Heart right ventricle (tissue), 16 donors: ENCODE measurements around the gene EHMT1. TPM values are rescaled to one million over a fixed set of nuclear protein-coding genes. Genes with fewer than 3 reads are reported as not detected.
A peak's percentile ranks its signal among the peaks of the same experiment; 100 is the strongest.

Experiments used
- ATAC-seq, 8 donors: fragments of 200-7000 bp; cut with Tn5 transposase; one replicate each; pipeline ENCODE4 v1.9.1; 2020; ENCODE audit warnings: mild to moderate bottlenecking in 8 of 8, moderate library complexity in 8 of 8, moderate number of reproducible peaks in 1 of 8
- DNase-seq, 2 donors: peaks; one replicate each; pipeline ENCODE4 v3.0.0-alpha.2; 2020
- H3K27ac ChIP-seq, 10 donors: fragments of 200-600 bp; sonication (generic) in 2 of 10; one replicate each; pipeline versions ENCODE4 v1.5.0 to v1.8.0; 2020 to 2022; ENCODE audit warnings: mild to moderate bottlenecking in 3 of 10
- H3K27me3 ChIP-seq, 7 donors: fragments of 200-600 bp; one replicate each; pipeline ENCODE4 v1.8.0; 2021 to 2022; ENCODE audit warnings: mild to moderate bottlenecking in 2 of 7
- H3K36me3 ChIP-seq, 9 donors: fragments of 200-600 bp; sonication (generic) in 1 of 9; one replicate each; pipeline versions ENCODE4 v1.5.0 to v1.8.0; 2020 to 2022; ENCODE audit warnings: mild to moderate bottlenecking in 2 of 9
- H3K4me1 ChIP-seq, 9 donors: fragments of 200-600 bp; sonication (generic) in 1 of 9; one replicate each; pipeline versions ENCODE4 v1.5.0 to v1.8.0; 2020 to 2022; ENCODE audit warnings: mild to moderate bottlenecking in 4 of 9
- H3K4me3 ChIP-seq, 10 donors: fragments of 200-600 bp; sonication (generic) in 2 of 10; one replicate each; pipeline versions ENCODE4 v1.5.0 to v1.8.0; 2020 to 2022; ENCODE audit warnings: mild to moderate bottlenecking in 7 of 10, moderate library complexity in 2 of 10
- H3K9me3 ChIP-seq, 11 donors: fragments of 200-600 bp in 10 of 11; sonication (generic) in 2 of 11; one replicate each; pipeline versions ENCODE4 v1.5.0 to v1.8.0; 2013 to 2022; ENCODE audit warnings: mild to moderate bottlenecking in 2 of 11, control low read depth in 1 of 11, moderate library complexity in 1 of 11
- WGBS, 2 donors: extraction: QIAGEN DNeasy Blood & Tissue Kit; methylation state at CpG; one replicate each; pipeline ENCODE4 v1.1.7; 2013; ENCODE audit warnings: inconsistent platforms in 1 of 2; 5-methylcytosine and 5-hydroxymethylcytosine counted together
- intact Hi-C, 10 donors: fragments of 100-400 bp; cut with DNase I; formaldehyde crosslinking; loops; one replicate each; pipeline versions ENCODE4 v1.11.1 to v1.14.2; 2022
- polyA plus RNA-seq, 2 donors: library from polyadenylated mRNA; stranded (reverse); fragments of 200-250 nt; gene quantifications; one replicate each; pipeline ENCODE4 v1.2.3, GENCODE V29; 2013
- total RNA-seq, 10 donors: library from RNA; stranded (reverse); fragmentation: NEBNext Ultra II Directional in 3 of 10; extraction: Animal tissue kit (Norgen Biotek cat#: 25700) in 3 of 10; gene quantifications; one replicate each; pipeline versions ENCODE4 v1.2.1 to v1.2.4, GENCODE V29; 2021 to 2023
- TF ChIP-seq, protein P1 (sequence below), 9 donors: fragments of 200-600 bp; sonication (generic) in 2 of 9; IDR thresholded peaks; one replicate each; pipeline versions ENCODE4 v1.5.0 to v1.8.0; 2021 to 2022; ENCODE audit warnings: antibody characterized with exemption in 9 of 9, mild to moderate bottlenecking in 5 of 9, moderate library complexity in 1 of 9
- donor health status: Arrhythmogenic right ventricular cardiomyopathy.
- donor health status: ischemic (EF 13 %, LVEDD 7.1; RV severe dilation, severe dysfunction).
- donor health status: healthy with polysubstance abuse.
- donor health status: DM: no; HTN: yes; CAD: no.
- donor health status: DM: no; HTN: no; CAD: no.
- donor health status: ischemic (EF 25% LVEDD 6.9; RV normal size, moderate dysfunction).
- donor health status: ischemic (EF 25% LVEDD 5.7; RV mildly dilated, moderate dysfunction).
- donor health status: healthy.
- donor health status: DM: yes; HTN: yes; CAD: no.
- donor health status: Ischemic cardiomyopathy.
- donor health status: ischemic (EF 35%, LVEDD 5.7; RV mildly dilated, moderate dysfunction).
- donor health status: nonischemic (EF 11% LVEDD 7.7; RV severe dilation, severe dysfunction).
- donor health status: DM: yes; HTN: yes; CAD: no.
- donor health status: PGD.
- donor health status: ischemic (EF 29% LVEDD 5.4; RV normal size, mild dysfunction).
- donor health status: nonischemic (EF 23%, LVEDD 6.1; RV moderate dilation, normal function).

Gene EHMT1
- total and polyA plus RNA-seq, 12 donors: 19.6 to 45.1 (median 31.1) TPM

DNA sequence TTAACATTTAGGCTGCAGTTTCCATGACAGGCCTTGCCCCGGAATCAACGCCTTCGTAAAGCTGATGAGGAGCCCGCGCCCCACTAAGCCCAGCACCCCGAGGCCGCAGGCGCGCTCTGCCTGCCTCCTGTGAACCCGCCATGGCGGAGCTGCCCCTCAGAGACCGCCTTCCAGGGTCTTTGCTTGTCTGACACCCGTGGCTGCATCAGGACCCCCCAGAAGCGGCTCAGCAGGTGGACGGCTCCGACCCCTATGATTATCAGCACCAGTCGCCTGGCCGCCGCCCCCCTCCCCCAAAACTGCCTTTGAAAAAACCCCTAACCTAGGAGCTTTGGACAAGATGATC is 39.6 kb upstream of the EHMT1 start:
- no peak for DNase-seq
- peak in 1 of 8 donors; percentile 36 for ATAC-seq
- intact Hi-C loops: loop anchor here in 2 of 10 donors (2.0 kb wide), 1 partner anchor 26 kb away; the partner anchor contains the start of gene ARRDC1 (in 2 of the 2)

DNA sequence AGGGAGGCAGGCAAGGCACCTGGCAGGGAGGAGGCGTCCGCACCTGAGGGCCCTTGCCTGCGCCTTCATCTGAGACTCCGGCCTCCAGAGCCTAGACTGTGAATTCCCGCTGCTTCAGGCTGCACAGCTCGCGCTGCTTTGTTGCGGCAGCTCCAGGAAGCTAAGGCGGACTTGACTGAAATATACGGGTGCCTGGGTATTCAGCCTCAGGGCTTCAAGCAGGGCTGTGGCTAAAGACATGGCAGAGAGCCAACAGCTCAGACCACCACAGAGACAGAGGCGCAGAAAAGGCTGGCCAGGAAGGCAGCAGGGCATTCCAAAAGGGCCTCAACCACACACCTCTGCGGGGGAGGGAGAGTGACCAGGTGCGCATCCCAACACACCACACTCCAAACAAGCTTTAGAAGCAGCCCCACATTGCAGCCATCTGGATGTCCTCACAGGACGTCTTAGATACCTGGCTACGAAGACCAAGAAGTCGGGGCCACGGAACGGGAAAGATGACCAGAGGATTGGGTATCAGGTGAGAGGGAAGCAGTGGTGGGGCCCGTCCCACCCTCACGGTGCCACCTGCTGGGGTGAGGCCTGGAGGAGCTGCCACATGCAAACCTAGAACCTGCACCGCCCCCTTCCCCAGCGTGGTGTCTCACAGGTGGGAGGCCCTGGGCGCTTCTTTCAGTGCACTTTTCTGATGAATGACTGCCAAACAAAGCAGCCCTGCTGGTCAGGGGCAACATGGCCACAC is 38.4 kb upstream of the EHMT1 start:
- H3K4me3 ChIP-seq: no peak overlapping the region
- intact Hi-C loops: no loop called here
- ATAC-seq (no peak), DNase-seq (no peak)
- peaks cover 10 to 46% (median 36%) of the 10 kb centered on the region in 9 donors for H3K4me1 ChIP-seq
- H3K36me3 ChIP-seq: peaks cover 0 to 59% (median 12%) of the 10 kb centered on the region in 9 donors
- H3K9me3 ChIP-seq: no peaks in the 10 kb centered on the region
- H3K27ac ChIP-seq: no peak overlapping the region
- WGBS, 2 donors: 90 to 91% methylated on average over 23 of the region's 23 CpGs
- no peaks in the 10 kb centered on the region for H3K27me3 ChIP-seq
- TF ChIP-seq, protein P1, sequence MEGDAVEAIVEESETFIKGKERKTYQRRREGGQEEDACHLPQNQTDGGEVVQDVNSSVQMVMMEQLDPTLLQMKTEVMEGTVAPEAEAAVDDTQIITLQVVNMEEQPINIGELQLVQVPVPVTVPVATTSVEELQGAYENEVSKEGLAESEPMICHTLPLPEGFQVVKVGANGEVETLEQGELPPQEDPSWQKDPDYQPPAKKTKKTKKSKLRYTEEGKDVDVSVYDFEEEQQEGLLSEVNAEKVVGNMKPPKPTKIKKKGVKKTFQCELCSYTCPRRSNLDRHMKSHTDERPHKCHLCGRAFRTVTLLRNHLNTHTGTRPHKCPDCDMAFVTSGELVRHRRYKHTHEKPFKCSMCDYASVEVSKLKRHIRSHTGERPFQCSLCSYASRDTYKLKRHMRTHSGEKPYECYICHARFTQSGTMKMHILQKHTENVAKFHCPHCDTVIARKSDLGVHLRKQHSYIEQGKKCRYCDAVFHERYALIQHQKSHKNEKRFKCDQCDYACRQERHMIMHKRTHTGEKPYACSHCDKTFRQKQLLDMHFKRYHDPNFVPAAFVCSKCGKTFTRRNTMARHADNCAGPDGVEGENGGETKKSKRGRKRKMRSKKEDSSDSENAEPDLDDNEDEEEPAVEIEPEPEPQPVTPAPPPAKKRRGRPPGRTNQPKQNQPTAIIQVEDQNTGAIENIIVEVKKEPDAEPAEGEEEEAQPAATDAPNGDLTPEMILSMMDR (IDR thresholded peaks at IDR 0.05): no peak

More for the DNA sequence above, 39.6 kb upstream of the EHMT1 start:
- Histone ChIP-seq H3K36me3 (peaks cover 0 to 59% (median 19%) of the 10 kb centered on the region in 9 donors), H3K27me3 (no peaks in the 10 kb centered on the region), H3K4me3 (peak overlapping the region; percentile 83 to 98 (median 93)), H3K9me3 (no peaks in the 10 kb centered on the region), H3K27ac (peak overlapping the region; percentile 17 to 91 (median 90)), H3K4me1 (peaks cover 15 to 58% (median 43%) of the 10 kb centered on the region in 9 donors)
- TF ChIP-seq, protein P1 (IDR thresholded peaks at IDR 0.05): no peak
- 25 to 32% methylated on average over 19 of the region's 19 CpGs for WGBS, 2 donors

DNA sequence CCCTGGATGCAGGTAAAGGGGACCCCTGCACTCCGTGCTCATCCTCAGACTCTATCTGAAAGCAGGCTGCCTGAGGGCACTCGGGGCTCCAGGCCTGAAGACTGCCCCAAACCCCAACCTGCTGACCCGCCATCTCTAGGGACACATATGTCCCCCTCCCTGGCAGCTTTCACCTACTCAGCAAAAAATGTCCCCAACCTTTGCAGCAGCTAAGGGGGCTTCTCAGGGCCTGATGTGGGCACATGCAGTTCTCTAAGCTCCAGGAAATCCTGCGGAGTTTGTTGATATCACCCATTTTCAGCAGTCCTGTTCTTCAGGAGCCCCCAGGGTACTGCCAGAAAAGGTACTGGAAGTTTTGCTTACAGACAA is 37.9 kb upstream of the EHMT1 start:
- intact Hi-C loops: no loop called here
- Histone ChIP-seq H3K27ac (no peak overlapping the region), H3K27me3 (no peaks in the 10 kb centered on the region), H3K4me1 (peaks cover 8 to 41% (median 31%) of the 10 kb centered on the region in 9 donors), H3K9me3 (no peaks in the 10 kb centered on the region), H3K4me3 (no peak overlapping the region), H3K36me3 (peaks cover 0 to 59% (median 12%) of the 10 kb centered on the region in 9 donors)
- TF ChIP-seq, protein P1 (IDR thresholded peaks at IDR 0.05): no peak
- WGBS, 2 donors: 92 to 95% methylated on average over 4 of the region's 4 CpGs
- DNase-seq: no peak
- no peak for ATAC-seq

DNA sequence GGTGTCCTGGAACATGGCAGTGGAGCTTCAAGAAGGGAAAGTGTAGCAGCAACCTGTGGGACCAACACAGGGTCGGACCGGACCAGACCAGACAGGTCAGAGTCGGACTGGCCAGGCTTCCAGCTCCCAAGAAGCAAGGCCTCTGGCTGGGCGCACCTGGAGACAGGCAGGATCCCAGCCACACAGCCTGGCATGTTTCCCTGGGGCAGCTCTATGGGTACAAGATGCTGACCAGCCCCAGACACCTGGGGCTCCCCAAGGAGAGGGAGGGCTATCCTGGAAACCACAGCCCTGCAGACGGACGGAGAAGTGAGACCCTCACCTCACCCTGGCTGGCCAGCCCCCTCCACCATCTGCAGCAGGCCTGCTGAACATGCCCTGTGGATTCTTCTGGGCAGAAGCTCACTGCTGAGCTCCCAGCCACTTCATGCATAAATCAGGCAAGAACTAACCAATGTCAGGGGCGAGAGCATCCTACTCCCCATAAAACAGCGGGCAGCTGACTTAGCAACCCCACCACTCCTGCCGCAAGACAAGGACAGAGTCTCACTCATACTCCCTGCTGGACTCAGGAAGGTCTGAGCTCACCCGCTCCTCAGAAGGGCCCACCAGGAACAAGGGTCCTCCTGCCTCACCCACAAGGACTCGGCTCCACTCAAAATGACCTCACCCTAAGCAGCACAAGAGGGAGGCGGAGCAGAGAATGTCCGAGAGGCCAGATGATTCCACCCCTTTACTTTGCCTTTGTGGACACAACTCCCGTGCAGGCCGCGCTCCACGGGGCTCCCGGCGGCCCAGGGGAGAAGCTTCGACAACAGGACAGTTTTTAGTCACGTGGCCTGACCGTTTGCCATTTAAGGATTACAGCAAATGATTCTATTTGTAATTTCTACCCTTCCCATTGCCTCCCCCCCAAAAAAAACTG is 37.2 kb upstream of the EHMT1 start:
- H3K36me3 ChIP-seq: peaks cover 0 to 58% (median 12%) of the 10 kb centered on the region in 9 donors
- 89 to 94% methylated on average over 22 of the region's 22 CpGs for WGBS, 2 donors
- DNase-seq: no peak
- peaks cover 8 to 34% (median 24%) of the 10 kb centered on the region in 9 donors for H3K4me1 ChIP-seq
- intact Hi-C loops: no loop called here
- TF ChIP-seq, protein P1 (IDR thresholded peaks at IDR 0.05): no peak
- H3K4me3 ChIP-seq: no peak overlapping the region
- no peaks in the 10 kb centered on the region for H3K27me3 ChIP-seq
- ATAC-seq: no peak
- no peak overlapping the region for H3K27ac ChIP-seq
- H3K9me3 ChIP-seq: no peaks in the 10 kb centered on the region
